ENCODE measurements around the gene DAPL1. TPM values are rescaled to one million over a fixed set of nuclear protein-coding genes. Genes with fewer than 3 reads are reported as not detected.

DAPL1 gene
- total and polyA plus RNA-seq, 2 donors (not counting 1 experiment from before 2014, with no cell fraction given) = not detected

GRCh38 chr2:158773121-158773520 lies 22.0 kb upstream of the DAPL1 start:
- no peaks in the 10 kb centered on the region for H3K4me1 ChIP-seq (ENCODE audit: control insufficient read depth in 2 of 2, insufficient read depth in 2 of 2, low read length in 2 of 2)
- H3K9ac ChIP-seq (ENCODE audit: low read length) = no peak overlapping the region
- TF ChIP-seq EZH2 (IDR thresholded peaks at IDR 0.05; ENCODE audit: borderline replicate concordance, insufficient read depth, low read depth, low read length, poor library complexity, severe bottlenecking) = no peak
- TF ChIP-seq CTCF (IDR thresholded peaks at IDR 0.05) = no peak
- intact Hi-C loops (cut with micrococcal nuclease) = no loop called here
- ATAC-seq (ENCODE audit: low read depth) = no peak
- Mint-ChIP-seq H3K27ac (no peak overlapping the region), H3K4me1 (no peaks in the 10 kb centered on the region), H3K9me3 (ENCODE audit: insufficient read depth) (no peaks in the 10 kb centered on the region), H3K4me3 (no peak overlapping the region), H3K27me3 (no peaks in the 10 kb centered on the region)
- H3K9me3 ChIP-seq (ENCODE audit: control extremely low read depth in 1 of 3, control insufficient read depth in 2 of 3, insufficient read depth in 1 of 3, low read length in 2 of 3) = no peaks in the 10 kb centered on the region
- H3K27ac ChIP-seq (ENCODE audit: low read length in 2 of 2) = no peak overlapping the region
- H4K20me1 ChIP-seq (ENCODE audit: control insufficient read depth, insufficient read depth, low read length, poor library complexity, severe bottlenecking) = no peaks in the 10 kb centered on the region
- WGBS (ENCODE audit: insufficient coverage) = no CpG with 5 or more reads among the region's 1 CpG
- no peaks in the 10 kb centered on the region for H3K27me3 ChIP-seq (replicated peaks in 1 of 4; ENCODE audit: control extremely low read depth in 1 of 4, control insufficient read depth in 3 of 4, insufficient read depth in 4 of 4, low read length in 3 of 4)
- no peak overlapping the region for H3K4me2 ChIP-seq (replicated peaks; ENCODE audit: low read depth, low read length, poor library complexity, severe bottlenecking)
- H3K4me3 ChIP-seq (ENCODE audit: control extremely low read depth in 1 of 5, extremely low read depth in 1 of 5, insufficient read depth in 1 of 5, low read depth in 2 of 5, low read length in 4 of 5) = no peak overlapping the region
- H3K79me2 ChIP-seq (ENCODE audit: control insufficient read depth, insufficient read depth, low read length) = no peaks in the 10 kb centered on the region
- DNase-seq = no peak
- CTCF ChIA-PET = no interaction called here
- no peak overlapping the region for H2AFZ ChIP-seq (ENCODE audit: insufficient read depth, low read depth, low read length, poor library complexity, severe bottlenecking)
- H3K36me3 ChIP-seq (replicated peaks in 1 of 2; ENCODE audit: control extremely low read depth in 1 of 2, control insufficient read depth in 1 of 2, extremely low read depth in 1 of 2, insufficient read depth in 2 of 2, low read length in 1 of 2) = no peaks in the 10 kb centered on the region
- POLR2A ChIA-PET = interaction anchor here (0.7 kb wide), 1 partner anchor 678 kb away, joined by 8 read pairs; no protein-coding TSS in a partner anchor

GRCh38 chr2:158774681-158775080 lies 20.4 kb upstream of the DAPL1 start:
- no peaks in the 10 kb centered on the region for H3K9me3 ChIP-seq (ENCODE audit: control extremely low read depth in 1 of 3, control insufficient read depth in 2 of 3, insufficient read depth in 1 of 3, low read length in 2 of 3)

More at GRCh38 chr2:158774681-158775080, 20.4 kb upstream of the DAPL1 start:
- Histone ChIP-seq H3K27me3 (replicated peaks in 1 of 4; ENCODE audit: control extremely low read depth in 1 of 4, control insufficient read depth in 3 of 4, insufficient read depth in 4 of 4, low read length in 3 of 4) (peaks cover 0 to 7% (median 0%) of the 10 kb centered on the region in 4 experiments), H3K4me1 (ENCODE audit: control insufficient read depth in 2 of 2, insufficient read depth in 2 of 2, low read length in 2 of 2) (no peaks in the 10 kb centered on the region), H3K9ac (ENCODE audit: low read length) (no peak overlapping the region), H2AFZ (ENCODE audit: insufficient read depth, low read depth, low read length, poor library complexity, severe bottlenecking) (no peak overlapping the region), H3K4me3 (ENCODE audit: control extremely low read depth in 1 of 5, extremely low read depth in 1 of 5, insufficient read depth in 1 of 5, low read depth in 2 of 5, low read length in 4 of 5) (no peak overlapping the region), H3K4me2 (replicated peaks; ENCODE audit: low read depth, low read length, poor library complexity, severe bottlenecking) (no peak overlapping the region), H3K79me2 (ENCODE audit: control insufficient read depth, insufficient read depth, low read length) (no peaks in the 10 kb centered on the region), H4K20me1 (ENCODE audit: control insufficient read depth, insufficient read depth, low read length, poor library complexity, severe bottlenecking) (no peaks in the 10 kb centered on the region), H3K36me3 (replicated peaks in 1 of 2; ENCODE audit: control extremely low read depth in 1 of 2, control insufficient read depth in 1 of 2, extremely low read depth in 1 of 2, insufficient read depth in 2 of 2, low read length in 1 of 2) (no peaks in the 10 kb centered on the region), H3K27ac (ENCODE audit: low read length in 2 of 2) (no peak overlapping the region)
- Mint-ChIP-seq H3K27me3 (no peaks in the 10 kb centered on the region), H3K4me1 (no peaks in the 10 kb centered on the region), H3K4me3 (no peak overlapping the region), H3K9me3 (ENCODE audit: insufficient read depth) (no peaks in the 10 kb centered on the region), H3K27ac (no peak overlapping the region)
- CTCF ChIA-PET = interaction anchor here (1.3 kb wide), 1 partner anchor 20 kb away, joined by 5 read pairs; no protein-coding TSS in a partner anchor
- POLR2A ChIA-PET = no interaction called here
- no peak for ATAC-seq (ENCODE audit: low read depth)
- no peak for TF ChIP-seq EZH2 (IDR thresholded peaks at IDR 0.05; ENCODE audit: borderline replicate concordance, insufficient read depth, low read depth, low read length, poor library complexity, severe bottlenecking)
- no peak for TF ChIP-seq CTCF (IDR thresholded peaks at IDR 0.05)
- WGBS (ENCODE audit: insufficient coverage) = 100% methylated on average over 1 of the region's 1 CpG
- DNase-seq = no peak
- intact Hi-C loops (cut with micrococcal nuclease) = no loop called here

All from B cell (primary cell).